GM18505 (cell line): ENCODE results near the gene SCAI.
"Not testable (repeated sequence)": the region's sequence is repeated elsewhere in the genome, so short reads cannot be mapped to it uniquely, and the experiment has no call there.

Experiments
- ATAC-seq: cut with Tn5 transposase; IDR thresholded peaks from one replicate; pipeline ENCODE4 v1.9.1; 2021; ENCODE audit not compliant: unreplicated experiment
- POLR2A ChIP-seq: IDR thresholded peaks from 4 replicates; pipeline ENCODE4 v1.6.1; 2011; ENCODE audit warnings: borderline replicate concordance; ENCODE audit not compliant: insufficient read depth, insufficient read length; ENCODE audit errors: extremely low read depth

SCAI gene

DNA sequence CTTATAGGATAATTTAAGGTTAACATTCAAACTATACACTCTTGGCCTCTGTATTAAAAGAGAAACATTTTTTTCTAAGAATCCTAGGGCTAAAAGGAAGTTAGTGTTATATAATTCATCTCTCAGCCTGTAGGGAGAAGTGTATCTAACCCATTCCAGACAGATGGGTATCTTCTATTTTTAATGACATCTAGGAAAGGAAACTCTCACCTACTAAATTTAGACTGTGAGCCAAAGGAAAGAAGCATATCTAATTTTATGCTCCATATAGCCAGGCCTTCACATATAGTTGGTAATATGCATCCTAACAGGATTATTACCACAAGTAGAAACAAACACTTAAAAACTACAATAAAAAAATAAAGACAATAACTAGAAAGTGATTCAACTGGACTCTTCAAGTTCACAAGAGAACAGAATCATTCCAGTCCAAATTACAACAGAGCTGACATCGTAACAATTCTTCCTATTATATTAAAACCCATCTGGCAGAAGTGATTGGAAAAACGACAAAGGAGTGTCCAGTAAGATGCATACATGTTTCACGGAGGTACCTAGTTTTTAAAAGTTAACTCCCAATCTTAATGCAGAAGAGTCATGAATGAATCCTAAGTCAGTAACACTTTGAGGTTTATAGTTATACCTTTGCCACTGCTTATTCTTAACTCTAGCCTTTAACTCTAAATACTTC, 39.4 kb downstream of the SCAI start:
- ATAC-seq: no peak
- no peak for TF ChIP-seq POLR2A

DNA sequence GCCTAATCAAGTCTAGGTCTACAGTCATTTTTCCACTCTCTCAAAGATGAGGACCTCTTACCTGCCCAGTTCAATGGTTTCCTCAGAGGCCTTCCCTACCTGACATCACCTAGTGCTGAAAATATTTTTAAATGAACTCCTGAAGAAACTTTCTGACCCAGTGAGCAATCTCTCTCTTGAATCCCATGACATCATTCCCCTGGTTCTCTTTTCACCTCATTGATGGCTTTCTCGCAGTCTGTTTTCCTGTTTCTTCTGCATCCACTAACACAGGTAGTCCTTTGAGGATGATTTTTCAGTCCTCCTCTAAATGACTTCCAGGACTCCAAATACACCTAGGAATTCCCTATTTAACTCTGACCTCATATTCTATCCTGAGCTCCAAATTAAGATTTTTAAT, 40.3 kb downstream of the SCAI start:
- no peak for ATAC-seq

DNA sequence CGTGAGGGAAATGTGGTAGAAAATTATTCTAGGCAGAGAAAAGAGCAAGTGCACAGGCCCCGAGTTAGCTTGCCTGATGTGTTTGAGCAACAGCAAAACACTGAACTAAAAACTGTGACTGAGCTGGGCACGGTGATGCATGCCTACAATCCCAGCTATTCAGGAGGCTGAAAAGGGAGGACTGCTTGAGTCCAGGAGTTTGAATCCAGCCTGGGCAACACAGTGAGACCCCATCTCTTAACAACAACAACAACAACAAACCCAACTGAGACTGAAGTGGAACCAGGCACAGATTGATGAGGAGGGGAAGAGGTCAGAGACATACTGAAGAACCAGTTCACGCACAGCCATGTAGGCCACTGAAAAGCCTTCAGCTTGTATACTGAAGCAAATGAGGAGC, 42.5 kb downstream of the SCAI start:
- ATAC-seq: no peak
- TF ChIP-seq POLR2A: no peak

More for the DNA sequence above, 40.3 kb downstream of the SCAI start:
- TF ChIP-seq POLR2A: no peak

DNA sequence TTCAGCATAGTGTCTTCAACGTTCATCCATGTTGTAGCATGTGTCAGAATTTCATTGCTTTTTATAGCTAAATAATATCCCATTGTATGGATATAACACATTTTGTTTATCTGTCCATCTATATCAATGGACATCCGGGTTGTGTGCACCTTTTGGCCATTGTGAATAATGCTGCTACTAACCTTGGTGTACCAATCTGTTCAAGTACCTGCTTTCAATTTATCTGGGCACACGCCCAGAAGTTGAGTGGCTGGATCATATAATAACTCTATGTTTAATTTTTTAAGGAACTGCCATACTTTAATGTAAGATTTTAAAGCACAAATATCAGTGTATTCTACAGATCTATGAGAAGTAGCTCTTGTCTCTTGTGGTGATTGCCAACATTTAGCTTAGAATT, 43.5 kb downstream of the SCAI start:
- no peak for ATAC-seq
- TF ChIP-seq POLR2A: no peak

DNA sequence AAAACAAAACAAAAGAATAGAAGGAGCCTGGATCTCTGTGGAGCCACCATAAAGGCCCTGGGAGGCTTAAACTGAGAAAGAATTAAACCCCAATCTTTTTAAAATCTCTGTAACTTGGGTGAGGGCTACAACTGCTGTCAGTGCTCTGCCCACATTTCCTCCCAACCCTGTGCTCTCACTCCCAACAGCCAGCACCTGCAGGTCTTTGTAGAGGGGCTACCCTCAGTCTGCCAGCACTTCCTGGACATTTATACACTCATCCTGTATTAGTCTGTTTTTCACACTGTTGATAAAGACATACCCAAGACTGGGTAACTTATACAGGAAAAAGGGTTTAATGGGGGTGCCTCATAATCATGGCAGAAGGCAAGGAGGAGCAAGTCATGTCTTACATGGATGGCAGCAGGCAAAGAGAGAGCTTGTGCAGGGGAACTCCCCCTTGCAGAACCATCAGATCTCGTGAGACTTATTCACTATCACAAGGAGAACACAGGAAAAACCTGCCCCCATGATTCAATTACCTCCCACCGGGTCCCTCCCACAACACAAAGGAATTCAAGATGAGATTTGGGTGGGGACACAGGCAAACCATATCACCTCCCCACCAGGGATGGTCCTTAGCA, 47.4 kb downstream of the SCAI start:
- no peak for TF ChIP-seq POLR2A
- ATAC-seq: no peak

DNA sequence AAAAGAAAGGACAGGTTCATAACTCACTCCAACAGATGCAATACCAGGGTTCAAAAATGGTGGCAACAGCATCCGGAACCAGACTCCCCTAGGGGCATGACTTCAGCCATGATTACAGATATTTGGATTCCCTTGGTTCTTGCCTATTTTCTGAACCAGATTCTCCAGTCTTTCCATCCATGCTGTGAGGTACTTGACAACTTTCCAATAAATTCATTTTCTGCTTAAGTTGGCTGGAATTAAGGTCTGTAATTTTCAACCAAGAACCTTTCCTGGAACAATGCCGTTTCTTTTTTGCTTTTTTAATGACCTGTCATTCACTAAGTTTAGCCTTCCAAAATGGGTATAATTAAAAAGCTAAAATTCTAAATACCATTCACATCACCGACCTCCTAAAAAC, 52.2 kb downstream of the SCAI start:
- no peak for ATAC-seq
- no peak for TF ChIP-seq POLR2A

DNA sequence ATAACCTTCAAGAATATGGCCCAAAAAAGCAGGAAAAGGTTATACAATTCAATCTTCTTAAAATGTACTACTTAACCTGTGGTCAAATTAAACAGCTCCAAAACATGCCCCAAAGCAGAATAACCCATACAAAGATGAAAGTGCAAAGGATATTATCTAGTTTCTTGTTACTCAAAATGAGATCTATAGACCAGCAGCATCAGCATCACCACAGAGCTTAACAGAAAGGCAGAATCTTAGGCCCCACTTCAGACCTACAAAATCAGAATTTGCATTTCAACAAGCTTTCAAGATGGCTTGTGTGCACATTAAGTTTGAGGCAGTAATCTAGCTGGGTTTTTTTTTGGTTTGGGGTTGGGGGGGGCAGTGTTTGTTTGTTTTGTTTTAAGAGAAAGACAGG, 54.0 kb downstream of the SCAI start:
- TF ChIP-seq POLR2A: no peak
- ATAC-seq: no peak

DNA sequence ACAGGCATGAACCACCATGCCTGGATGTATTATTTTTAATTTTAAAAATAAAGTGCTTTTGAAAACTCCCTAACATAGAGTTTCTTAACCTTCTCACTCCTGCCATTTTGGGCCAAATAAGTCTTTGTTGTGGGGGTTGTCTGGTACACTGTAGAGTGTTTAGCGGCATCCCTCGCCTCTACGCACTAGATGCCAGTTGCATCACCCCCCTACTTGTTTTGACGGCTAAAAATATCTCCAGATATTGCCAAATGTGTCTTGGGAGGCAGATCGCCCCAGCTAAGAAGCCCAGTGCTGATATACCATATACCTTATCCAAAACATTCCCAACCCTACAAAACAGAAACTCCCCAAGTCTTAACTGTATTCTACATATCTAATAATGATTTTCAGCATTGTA, 54.6 kb downstream of the SCAI start:
- no peak for TF ChIP-seq POLR2A
- ATAC-seq: no peak

DNA sequence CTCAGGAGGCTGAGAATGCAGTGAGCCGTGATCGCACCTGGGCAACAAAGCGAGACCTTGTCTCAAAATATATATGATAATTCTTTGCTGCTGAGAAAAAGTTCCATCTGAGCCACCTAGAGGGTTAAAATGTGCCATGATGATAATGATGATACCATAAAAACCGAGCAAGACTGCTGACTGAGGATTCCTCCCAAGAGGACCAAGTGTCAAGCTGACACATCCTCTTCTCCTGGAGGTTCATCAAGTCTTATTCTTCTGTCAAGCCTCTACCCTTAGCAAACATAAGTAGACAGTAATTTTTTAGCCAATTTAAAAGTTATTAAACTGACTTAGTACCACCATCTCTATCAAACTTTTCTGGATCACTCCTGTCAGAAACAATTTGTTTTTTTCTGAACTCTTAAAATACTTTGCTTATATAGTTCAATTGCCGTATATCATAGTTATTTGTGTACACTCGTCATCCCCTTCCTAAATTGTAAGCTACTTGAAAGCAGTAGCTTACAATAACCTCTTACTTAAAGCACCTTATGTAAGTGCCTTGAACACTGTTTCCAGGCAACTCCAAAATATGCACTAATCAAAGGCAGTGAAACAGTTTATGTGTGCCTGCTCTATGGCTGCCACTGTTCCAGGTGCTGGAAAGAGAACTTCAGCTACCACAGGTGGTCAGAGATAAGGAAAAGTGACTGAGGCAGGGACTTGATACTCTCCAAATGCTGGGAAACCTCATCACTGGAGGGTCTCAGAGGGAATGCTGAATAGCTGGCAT, 57.4 kb downstream of the SCAI start:
- no peak for TF ChIP-seq POLR2A
- no peak for ATAC-seq

DNA sequence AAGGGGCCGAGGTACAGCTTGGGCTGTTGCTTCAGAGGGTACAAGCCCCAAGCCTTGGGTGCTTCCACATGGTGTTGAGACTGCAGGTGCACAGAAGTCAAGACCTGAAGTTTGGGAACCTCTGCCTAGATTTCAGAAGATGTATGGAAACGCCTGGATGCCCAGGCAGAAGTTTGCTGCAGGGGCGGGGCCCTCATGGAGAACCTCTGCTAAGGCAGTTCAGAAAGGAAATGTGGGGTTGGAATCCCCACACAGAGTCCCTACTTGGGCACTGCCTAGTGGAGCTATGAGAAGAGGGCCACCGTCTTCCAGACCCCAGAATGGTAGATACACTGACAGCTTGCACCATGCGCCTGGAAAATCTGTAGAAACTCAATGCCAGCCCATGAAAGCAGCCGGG, 61.1 kb downstream of the SCAI start:
- not testable (repeated sequence) for ATAC-seq

DNA sequence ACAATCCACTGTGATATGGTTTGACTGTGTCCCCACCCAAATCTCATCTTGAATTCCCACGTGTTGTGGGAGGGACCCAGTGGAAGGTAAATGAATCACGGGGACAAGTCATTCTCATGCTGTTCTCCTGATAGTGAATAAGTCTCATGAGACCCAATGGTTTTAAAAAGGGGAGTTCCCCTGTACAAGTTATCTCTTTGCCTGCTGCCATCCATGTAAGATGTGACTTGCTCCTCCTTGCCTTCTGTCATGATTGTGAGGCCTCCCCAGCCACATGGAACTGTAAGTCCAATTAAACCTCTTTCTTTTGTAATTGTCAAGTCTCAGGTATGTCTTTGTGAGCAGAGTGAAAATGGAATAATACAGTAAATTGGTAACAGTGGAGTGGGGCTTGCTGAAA, 62.5 kb downstream of the SCAI start:
- not testable (repeated sequence) for ATAC-seq

DNA sequence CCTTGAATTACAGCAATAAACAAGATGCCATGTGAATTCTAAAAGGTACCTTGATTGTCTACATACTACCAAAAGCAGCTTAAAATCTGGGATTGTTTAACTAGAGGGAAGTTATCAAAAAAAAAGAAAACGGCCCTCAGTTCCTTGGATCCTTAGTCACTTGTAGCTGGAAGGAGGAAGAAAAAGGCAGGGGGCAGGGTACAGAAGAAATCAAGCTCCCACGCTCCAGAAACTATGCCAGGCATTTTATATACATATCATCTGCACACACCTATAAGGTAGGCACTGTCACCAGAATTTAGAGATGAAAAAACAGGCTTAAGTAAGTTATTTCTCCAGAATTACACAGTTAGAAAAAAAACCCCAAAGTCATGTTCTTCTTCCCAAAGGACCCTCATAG, 63.4 kb downstream of the SCAI start:
- no peak for ATAC-seq
- no peak for TF ChIP-seq POLR2A

DNA sequence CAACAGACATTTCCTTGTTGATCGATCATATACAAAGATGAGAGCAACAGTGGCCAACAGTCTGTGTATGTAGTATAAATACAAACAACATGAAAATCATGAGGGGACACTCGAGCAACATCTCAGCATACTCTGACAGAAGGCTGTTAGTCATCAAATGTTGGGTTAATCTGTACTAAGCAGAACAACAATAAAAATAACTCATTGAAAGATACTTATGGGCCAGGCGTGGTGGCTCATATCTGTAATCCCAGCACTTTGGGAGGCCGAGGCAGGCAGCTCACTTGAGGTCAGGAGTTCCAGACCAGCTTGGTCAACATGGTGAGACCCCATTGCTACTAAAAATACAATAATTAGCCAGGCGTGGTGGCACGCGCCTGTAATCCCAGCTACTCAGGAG, 67.3 kb downstream of the SCAI start:
- no peak for TF ChIP-seq POLR2A
- no peak for ATAC-seq

DNA sequence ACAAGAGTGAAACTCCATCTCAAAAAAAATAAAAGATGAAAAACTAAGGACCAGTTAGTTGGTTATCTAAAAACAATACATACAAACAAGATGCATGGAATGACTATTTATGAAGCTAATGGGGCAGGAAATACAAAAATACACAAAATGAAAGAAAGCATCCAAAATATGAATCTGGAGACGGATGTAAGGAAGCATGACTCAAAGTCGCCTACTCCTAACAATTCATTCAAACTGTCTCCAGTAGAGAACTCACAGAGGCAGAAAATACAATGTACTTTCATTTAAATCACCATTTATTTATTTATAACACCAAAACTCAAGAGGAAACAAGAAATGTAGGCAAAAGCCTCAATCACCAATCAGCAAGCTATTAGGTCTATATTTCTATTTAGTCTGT, 68.4 kb downstream of the SCAI start:
- TF ChIP-seq POLR2A: no peak
- no peak for ATAC-seq

DNA sequence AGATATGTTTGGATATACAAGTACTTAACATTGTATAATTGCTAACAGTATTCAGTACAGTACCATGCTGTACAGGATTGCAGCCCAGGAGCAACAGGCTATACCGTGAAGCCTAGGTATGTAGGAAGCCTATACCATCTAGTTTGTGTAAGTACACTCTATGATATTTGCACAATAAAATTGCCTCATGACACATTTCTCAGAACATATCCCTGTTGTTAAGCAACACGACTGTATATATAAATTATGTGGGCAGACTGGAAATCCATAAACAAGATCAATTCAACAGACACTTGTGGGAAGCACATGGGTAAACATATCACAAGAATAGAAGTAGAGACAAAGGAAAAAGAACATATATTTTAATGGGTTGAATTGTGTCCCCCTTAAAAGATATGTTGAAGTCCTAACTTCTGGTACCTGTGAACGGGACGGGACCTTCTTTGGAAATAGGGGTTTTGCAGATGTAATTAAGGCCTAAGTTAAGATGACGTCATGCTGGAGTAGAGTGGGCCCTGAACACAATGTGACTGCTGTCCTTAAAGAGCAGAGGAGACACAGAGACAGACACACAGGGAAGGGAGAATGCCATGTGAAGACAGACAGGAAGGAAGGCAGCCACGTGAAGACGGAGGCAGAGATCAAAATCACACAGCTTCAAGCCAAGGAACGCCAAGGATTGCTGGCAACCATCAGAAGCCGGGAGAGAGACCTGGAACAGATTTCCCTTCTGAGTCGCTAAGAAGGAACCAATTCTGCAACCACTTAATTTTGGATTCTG, 76.3 kb downstream of the SCAI start:
- TF ChIP-seq POLR2A: no peak
- ATAC-seq: no peak
